ENCODE data around the gene RPP25. TPM values are rescaled to one million over a fixed set of nuclear protein-coding genes. Genes with fewer than 3 reads are reported as not detected.

Gene RPP25, protein sequence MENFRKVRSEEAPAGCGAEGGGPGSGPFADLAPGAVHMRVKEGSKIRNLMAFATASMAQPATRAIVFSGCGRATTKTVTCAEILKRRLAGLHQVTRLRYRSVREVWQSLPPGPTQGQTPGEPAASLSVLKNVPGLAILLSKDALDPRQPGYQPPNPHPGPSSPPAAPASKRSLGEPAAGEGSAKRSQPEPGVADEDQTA
- total RNA-seq: 10.6 and 11.2 TPM in 2 replicates

DNA sequence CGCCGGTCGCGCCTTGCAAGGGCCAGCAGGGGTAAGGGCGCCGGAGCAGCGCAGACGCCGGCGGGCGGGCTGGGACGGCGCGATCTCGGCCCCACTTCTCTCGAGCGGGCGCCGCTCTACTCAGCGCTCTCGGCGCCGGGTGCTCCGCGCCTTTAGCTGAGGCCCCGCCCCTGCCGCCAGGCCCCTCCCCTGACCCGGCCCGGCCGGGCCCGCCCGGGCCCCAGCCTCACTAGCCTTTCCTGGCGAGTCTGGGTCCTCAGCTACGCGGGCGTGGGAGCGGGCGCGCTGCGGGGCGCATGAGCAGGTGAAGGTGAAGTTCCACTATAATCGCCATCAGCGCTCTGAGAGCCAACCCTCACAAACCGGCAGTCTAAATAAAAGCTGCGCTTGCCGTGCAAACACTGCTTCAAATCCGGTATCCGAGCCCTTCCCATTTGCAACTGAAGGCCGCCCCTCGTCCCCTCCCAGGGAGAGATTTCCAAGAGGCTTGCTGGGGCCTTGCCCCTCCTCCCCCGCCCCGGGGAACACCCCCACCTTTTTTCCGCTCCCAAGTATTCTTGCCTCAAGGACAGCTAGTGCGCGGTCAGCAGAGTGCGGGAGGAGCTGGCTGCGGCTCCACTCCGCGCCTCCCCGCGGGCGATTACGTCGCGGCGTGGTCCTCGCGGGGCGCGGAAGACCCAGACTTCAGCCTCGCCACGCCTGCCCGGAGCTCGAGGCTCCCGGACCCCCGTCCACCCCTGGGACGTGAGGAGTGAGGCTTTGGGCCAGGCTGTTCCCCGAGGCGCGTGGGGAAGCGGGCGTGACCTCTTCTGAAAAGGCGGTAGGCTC, at the start of gene RPP25:
Gene RPP25 (minus strand): TSS at position 125 of the 828 bp plus-strand sequence. CDS start 189 bp downstream, outside the sequence.

DNA sequence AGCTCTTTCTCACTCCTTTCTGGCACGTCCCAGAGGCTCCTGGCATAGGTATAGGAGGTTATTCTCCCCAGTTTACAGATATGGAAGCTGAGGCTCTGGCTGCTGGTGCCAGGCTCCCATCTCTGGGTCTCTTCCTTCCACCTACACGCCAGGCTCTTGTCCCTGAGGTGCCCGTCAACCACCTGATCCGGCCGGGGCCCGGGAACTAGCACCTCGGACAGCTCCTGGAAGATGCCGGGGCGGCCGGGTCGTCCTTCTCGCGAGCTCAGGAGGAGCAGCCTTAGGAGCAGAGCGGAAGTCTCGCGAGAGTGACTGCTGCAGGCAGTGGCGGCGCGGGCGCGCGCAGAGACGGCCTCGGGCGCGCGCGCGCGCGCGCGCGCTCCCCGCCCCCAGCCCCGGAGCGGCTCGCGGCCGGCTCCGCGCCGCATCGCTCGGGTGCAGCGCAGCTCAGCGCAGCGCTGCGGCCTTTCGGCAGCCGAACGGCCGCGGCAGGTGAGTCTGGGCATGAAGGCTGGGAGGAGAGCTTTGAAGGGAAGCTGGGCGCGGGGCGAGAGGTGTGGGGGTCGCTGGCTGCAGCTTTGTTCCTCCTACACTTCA, 38.7 kb upstream of the RPP25 start, which contains the start of gene SCAMP5:
Gene SCAMP5 (plus strand): TSS at position 382 of the 597 bp plus-strand sequence. CDS start 16,277 bp downstream, outside the sequence.

DNA sequence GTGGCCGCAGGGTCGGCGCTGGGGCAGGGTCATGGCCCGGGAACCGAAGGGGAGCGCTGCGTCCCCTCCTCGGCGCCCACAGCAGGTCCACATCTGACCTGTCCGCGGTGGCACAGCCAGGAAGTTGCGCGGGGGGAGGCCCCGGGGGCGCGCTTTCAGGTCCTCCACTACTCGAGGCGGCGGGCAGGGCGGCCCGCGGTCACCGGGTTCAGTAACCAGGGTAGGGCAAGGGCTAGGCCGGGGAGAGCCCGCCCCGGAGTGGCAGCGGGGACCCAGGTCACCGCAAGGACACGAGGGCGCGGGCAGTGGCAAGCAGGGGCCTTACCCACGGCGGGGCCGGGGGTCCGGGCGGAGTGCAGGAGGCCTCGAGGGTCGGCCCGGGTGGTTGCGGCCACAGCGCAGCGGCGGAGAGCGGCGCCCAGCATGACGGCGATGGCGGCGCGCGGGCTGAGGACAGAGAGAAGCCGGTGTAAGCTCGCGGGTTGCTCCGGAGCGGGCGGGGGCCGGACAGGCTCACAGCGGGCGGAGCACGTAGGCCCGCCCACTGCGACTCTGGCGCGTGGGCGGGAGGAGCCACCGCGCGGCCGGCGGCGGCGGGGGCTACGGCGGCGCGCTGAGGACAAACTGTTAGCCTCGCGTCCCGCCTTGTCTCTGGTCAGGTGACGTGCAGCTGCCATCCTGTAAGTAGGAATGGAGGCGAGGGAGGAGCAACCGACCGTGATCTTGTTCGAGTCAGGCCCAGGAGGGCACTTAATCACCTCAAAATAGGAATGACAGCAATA, 18.8 kb downstream of the RPP25 start, which contains the start of gene COX5A:
Gene COX5A (minus strand): TSS at position 484 of the 782 bp plus-strand sequence. CDS start 59 bp downstream, at position 425.

DNA sequence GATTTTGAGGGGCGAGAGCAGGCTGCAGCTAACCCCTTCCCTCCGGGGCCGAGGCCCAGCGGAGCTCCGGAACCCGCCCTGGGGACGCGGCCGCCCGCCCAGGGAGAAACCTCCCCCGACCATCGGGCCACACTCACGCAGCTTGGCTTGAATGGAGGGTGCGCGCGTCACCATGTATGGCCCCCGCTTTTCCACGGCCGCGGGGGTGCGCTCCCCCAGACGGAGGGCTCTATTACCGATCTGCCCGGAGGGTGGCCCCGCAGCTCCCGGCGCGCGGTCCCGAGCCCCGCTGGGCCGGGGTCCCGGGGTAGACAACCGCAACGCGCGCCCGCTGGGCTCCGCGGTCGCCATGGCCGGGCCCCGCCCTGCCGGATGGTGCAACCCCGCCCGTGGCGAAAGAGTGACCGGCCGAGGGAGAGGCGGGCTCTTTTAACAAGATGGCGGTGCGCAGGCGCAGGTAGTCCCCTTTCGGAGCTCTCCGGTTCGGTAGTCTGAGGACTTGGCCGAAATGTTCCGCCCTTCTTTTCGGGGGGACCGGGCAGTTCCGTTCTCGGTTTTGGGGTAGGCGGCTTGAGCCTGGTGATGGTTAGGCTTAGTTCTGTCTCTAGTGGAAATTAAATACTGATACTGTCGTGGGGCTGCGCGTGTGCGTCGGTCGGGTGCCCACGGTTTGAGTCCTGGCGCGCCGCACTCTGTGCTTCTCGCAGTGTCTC, 50.0 kb downstream of the RPP25 start, which contains the start of gene FAM219B:
Gene FAM219B (minus strand): TSS at position 402 of the 713 bp plus-strand sequence. CDS start 51 bp downstream, at position 351.

Other genes with a start within 250 kb of the RPP25 start
- gene CYP1A1, start 231.2 kb downstream of the RPP25 start, total RNA-seq: 22.8 and 31.5 TPM in 2 replicates
- gene CYP1A2, start 207.9 kb downstream of the RPP25 start, total RNA-seq: not detected in 2 replicates
- gene CSK, start 174.7 kb downstream of the RPP25 start, total RNA-seq: 29.6 and 87.0 TPM in 2 replicates
- 0.13 TPM in 1 of 2 replicates, not detected in the other for gene LMAN1L, start 143.9 kb downstream of the RPP25 start, total RNA-seq
- not detected in 2 replicates for gene CPLX3, start 130.1 kb downstream of the RPP25 start, total RNA-seq
- gene ULK3, start 113.6 kb downstream of the RPP25 start, total RNA-seq: 13.3 and 33.2 TPM in 2 replicates
- gene SCAMP2, start 83.4 kb downstream of the RPP25 start, total RNA-seq: 12.1 and 31.5 TPM in 2 replicates
- 22.3 and 54.6 TPM in 2 replicates for gene MPI, start 66.7 kb downstream of the RPP25 start, total RNA-seq
- gene FAM219B, start 49.9 kb downstream of the RPP25 start, total RNA-seq: 29.6 and 44.9 TPM in 2 replicates
- gene COX5A, start 18.7 kb downstream of the RPP25 start, total RNA-seq: 50.3 and 70.5 TPM in 2 replicates
- gene SCAMP5, start 38.8 kb upstream of the RPP25 start, total RNA-seq: 5.3 and 5.9 TPM in 2 replicates
- 12.0 and 12.3 TPM in 2 replicates for gene PPCDC, start 66.8 kb upstream of the RPP25 start, total RNA-seq
- gene C15orf39, start 245.1 kb upstream of the RPP25 start, total RNA-seq: 2.4 and 7.4 TPM in 2 replicates

Data from bladder microvascular endothelial cell (primary cell).